ENCODE results near the gene BCL2L15. TPM values are rescaled to one million over a fixed set of nuclear protein-coding genes. Genes with fewer than 3 reads are reported as not detected.

BCL2L15 gene
- total and polyA plus RNA-seq, 10 of the 15 experiments (the other 5 are each of a cell fraction or from before 2014, with no cell fraction given), result 0.42 to 1.2 (median 0.59) TPM

DNA sequence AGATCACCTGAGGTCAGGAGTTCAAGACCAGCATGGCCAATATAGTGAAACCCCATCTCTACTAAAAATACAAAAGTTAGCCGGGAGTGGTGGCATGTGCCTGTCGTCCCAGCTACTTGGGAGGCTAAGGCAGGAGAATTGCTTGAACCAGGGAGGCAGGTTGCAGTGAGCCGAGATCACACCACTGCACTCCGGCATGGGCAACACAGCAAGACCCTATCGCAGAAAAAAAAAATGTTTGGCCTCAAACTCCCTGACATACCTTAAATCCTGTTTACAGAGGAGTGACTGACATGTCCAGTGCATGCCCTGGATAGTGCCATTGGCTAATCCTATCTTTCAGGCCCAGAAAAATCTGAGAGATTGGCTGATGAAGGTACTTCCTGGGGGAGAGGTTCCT is 29.6 kb upstream of the BCL2L15 start:
- DNase-seq (ENCODE audit: low read depth, low spot score) (no peak), FAIRE-seq (no peak), ATAC-seq (no peak)
- no peaks in the 10 kb centered on the region for H3K79me2 ChIP-seq (ENCODE audit: control insufficient read depth, insufficient read depth, low read length)
- no peak overlapping the region for H3K4me2 ChIP-seq (ENCODE audit: control insufficient read depth, insufficient read depth)
- in situ Hi-C loops (cut with MboI), result no loop called here
- BruUV-seq (replicated peaks), result no TSS peak
- H3K36me3 ChIP-seq (ENCODE audit: control insufficient read depth in 2 of 2, insufficient read depth in 2 of 2, low read length in 1 of 2), result no peaks in the 10 kb centered on the region
- intact Hi-C loops (cut with micrococcal nuclease; ENCODE audit: unreplicated experiment), result no loop called here
- no peaks in the 10 kb centered on the region; the same call in 2 of the 3 replicates for H3K9me3 ChIP-seq (replicated peaks; ENCODE audit: control insufficient read depth, insufficient read depth, low read length)
- no peak overlapping the region for H3K27ac ChIP-seq (ENCODE audit: control insufficient read depth, insufficient read depth)
- TF ChIP-seq SP1 (IDR thresholded peaks at IDR 0.05; ENCODE audit: low read depth, low read length) (no peak), SMAD1 (IDR thresholded peaks at IDR 0.05; ENCODE audit: low read depth, partially characterized antibody) (no peak), TBL1XR1 (IDR thresholded peaks at IDR 0.05; ENCODE audit: low read depth, low read length) (no peak), CHD4 (IDR thresholded peaks at IDR 0.05) (no peak), EP300 (IDR thresholded peaks at IDR 0.05; ENCODE audit: borderline replicate concordance in 1 of 2, control insufficient read depth in 1 of 2, low read depth in 2 of 2, low read length in 2 of 2) (no peak), RCOR1 (conservative IDR thresholded peaks at IDR 0.05; ENCODE audit: low read depth, low read length) (no peak)
- TF ChIP-seq, protein P1, sequence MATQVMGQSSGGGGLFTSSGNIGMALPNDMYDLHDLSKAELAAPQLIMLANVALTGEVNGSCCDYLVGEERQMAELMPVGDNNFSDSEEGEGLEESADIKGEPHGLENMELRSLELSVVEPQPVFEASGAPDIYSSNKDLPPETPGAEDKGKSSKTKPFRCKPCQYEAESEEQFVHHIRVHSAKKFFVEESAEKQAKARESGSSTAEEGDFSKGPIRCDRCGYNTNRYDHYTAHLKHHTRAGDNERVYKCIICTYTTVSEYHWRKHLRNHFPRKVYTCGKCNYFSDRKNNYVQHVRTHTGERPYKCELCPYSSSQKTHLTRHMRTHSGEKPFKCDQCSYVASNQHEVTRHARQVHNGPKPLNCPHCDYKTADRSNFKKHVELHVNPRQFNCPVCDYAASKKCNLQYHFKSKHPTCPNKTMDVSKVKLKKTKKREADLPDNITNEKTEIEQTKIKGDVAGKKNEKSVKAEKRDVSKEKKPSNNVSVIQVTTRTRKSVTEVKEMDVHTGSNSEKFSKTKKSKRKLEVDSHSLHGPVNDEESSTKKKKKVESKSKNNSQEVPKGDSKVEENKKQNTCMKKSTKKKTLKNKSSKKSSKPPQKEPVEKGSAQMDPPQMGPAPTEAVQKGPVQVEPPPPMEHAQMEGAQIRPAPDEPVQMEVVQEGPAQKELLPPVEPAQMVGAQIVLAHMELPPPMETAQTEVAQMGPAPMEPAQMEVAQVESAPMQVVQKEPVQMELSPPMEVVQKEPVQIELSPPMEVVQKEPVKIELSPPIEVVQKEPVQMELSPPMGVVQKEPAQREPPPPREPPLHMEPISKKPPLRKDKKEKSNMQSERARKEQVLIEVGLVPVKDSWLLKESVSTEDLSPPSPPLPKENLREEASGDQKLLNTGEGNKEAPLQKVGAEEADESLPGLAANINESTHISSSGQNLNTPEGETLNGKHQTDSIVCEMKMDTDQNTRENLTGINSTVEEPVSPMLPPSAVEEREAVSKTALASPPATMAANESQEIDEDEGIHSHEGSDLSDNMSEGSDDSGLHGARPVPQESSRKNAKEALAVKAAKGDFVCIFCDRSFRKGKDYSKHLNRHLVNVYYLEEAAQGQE (IDR thresholded peaks at IDR 0.05; ENCODE audit: low read depth, low read length), result no peak
- SMC1A ChIA-PET (ENCODE audit: uncharacterized antibody, unreplicated experiment), result interaction anchor here (1.3 to 1.6 kb wide), 2 partner anchors 11 kb away, joined by 4 to 16 read pairs; partner anchors contain the start of genes DCLRE1B and HIPK1
- H3K4me3 ChIP-seq, result no peak overlapping the region
- no peak overlapping the region for H2AFZ ChIP-seq (ENCODE audit: control insufficient read depth, low read depth, low read length)
- POLR2A ChIA-PET, result interaction anchor here (0.5 kb wide), 1 partner anchor 13 kb away, joined by 3 read pairs; no protein-coding TSS in a partner anchor
- CTCF ChIA-PET, result interaction anchor here (1.0 to 2.3 kb wide), 2 partner anchors 12 to 81 kb away, joined by 3 to 6 read pairs; partner anchors contain the start of gene HIPK1
- RAD21 ChIA-PET (ENCODE audit: unreplicated experiment), result no interaction called here
- H3K27me3 ChIP-seq (replicated peaks in 1 of 2; ENCODE audit: control insufficient read depth in 2 of 2, insufficient read depth in 2 of 2, low read length in 1 of 2), result no peaks in the 10 kb centered on the region
- 88% methylated on average over 5 of the region's 5 CpGs for WGBS (ENCODE audit: insufficient coverage, insufficient replicate concordance, low lambda C conversion rate, missing lambda C conversion rate)
- no peaks in the 10 kb centered on the region for H3K4me1 ChIP-seq (ENCODE audit: control insufficient read depth, insufficient read depth, low read length)
- no peaks in the 10 kb centered on the region for H4K20me1 ChIP-seq (ENCODE audit: control insufficient read depth, insufficient read depth)
- no peak overlapping the region for H3K9ac ChIP-seq (ENCODE audit: control insufficient read depth, insufficient read depth, low read length)

All from GM12878 (cell line).